HepG2 (cell line): ENCODE data around the gene ATP6V0A1. TPM values are rescaled to one million over a fixed set of nuclear protein-coding genes. Genes with fewer than 3 reads are reported as not detected.

ENCODE experiments used
- ERF ChIP-seq: IDR thresholded peaks from 2 replicates; pipeline ENCODE4 v1.6.1; 2018; ENCODE audit warnings: missing biosample characterization, missing genetic modification reagents
- HOXA5 ChIP-seq: sonication (generic); formaldehyde crosslinking; IDR thresholded peaks from 2 replicates; pipeline ENCODE4 v1.4.0; 2020; ENCODE audit warnings: missing genetic modification reagents
- RAD51 ChIP-seq: fragments of 450-650 bp; IDR thresholded peaks from 2 replicates; pipeline ENCODE4 v1.6.1; 2016; ENCODE audit warnings: borderline replicate concordance
- REPIN1 ChIP-seq: sonication (generic); formaldehyde crosslinking; IDR thresholded peaks from 2 replicates; pipeline ENCODE4 v1.8.0; 2022; ENCODE audit warnings: missing genetic modification reagents, low read depth, mild to moderate bottlenecking, borderline replicate concordance
- SMAD3 ChIP-seq: sonication (generic); formaldehyde crosslinking; IDR thresholded peaks from 2 replicates; pipeline ENCODE4 v1.4.0; 2020; ENCODE audit warnings: missing genetic modification reagents
- TFAP4 ChIP-seq: sonication (generic); IDR thresholded peaks from 2 replicates; pipeline ENCODE4 v1.6.1; 2016; ENCODE audit warnings: low read depth, borderline replicate concordance
- THYN1 ChIP-seq: sonication (generic); formaldehyde crosslinking; IDR thresholded peaks from 2 replicates; pipeline ENCODE4 v1.8.1; 2023; ENCODE audit warnings: low read depth, mild to moderate bottlenecking, moderate library complexity, missing genetic modification reagents, borderline replicate concordance
- ZNF263 ChIP-seq: sonication (generic); formaldehyde crosslinking; IDR thresholded peaks from 2 replicates; pipeline ENCODE4 v1.4.0; 2020; ENCODE audit warnings: missing genetic modification reagents
- polyA plus RNA-seq, 8 experiments: library from polyadenylated mRNA; depleted of rRNA in 3 of 8; stranded (reverse) in 7 of 8; unstranded in 1 of 8; fragments of >200 nt; fragmentation: Illumina TruSeq in 4 of 8; extraction: Trizol in 4 of 8; gene quantifications; 2 replicates each; pipeline versions ENCODE4 v1.2.1 to v1.2.3, GENCODE V29; 2011 to 2016; ENCODE audit warnings: low read depth in 4 of 8, missing spikeins in 1 of 8, mixed read lengths in 1 of 8; ENCODE audit not compliant: insufficient read depth in 1 of 8
- total RNA-seq, 5 experiments: library from RNA; depleted of rRNA; stranded (reverse); fragments of >200 nt; fragmentation: Illumina TruSeq; extraction: Trizol; gene quantifications; 2 replicates each; pipeline ENCODE4 v1.2.3, GENCODE V29; 2016; ENCODE audit warnings: low read depth in 1 of 5
- TF ChIP-seq, protein P1 (sequence below): sonication (generic); formaldehyde crosslinking; IDR thresholded peaks from 2 replicates; pipeline ENCODE4 v1.5.0; 2020; ENCODE audit warnings: mild to moderate bottlenecking, missing genetic modification reagents, borderline replicate concordance
- TF ChIP-seq, protein P2 (sequence below): sonication (generic); formaldehyde crosslinking; IDR thresholded peaks from 2 replicates; pipeline ENCODE4 v1.8.0; 2023; ENCODE audit warnings: mild to moderate bottlenecking, missing genetic modification reagents
- TF ChIP-seq, protein P3 (sequence below): IDR thresholded peaks from 2 replicates; pipeline ENCODE4 v1.6.1; 2016

Gene ATP6V0A1
- total and polyA plus RNA-seq, 2 of the 13 experiments (the other 11 are each of a cell fraction or from before 2014, with no cell fraction given), result 27.9 to 54.1 TPM

DNA sequence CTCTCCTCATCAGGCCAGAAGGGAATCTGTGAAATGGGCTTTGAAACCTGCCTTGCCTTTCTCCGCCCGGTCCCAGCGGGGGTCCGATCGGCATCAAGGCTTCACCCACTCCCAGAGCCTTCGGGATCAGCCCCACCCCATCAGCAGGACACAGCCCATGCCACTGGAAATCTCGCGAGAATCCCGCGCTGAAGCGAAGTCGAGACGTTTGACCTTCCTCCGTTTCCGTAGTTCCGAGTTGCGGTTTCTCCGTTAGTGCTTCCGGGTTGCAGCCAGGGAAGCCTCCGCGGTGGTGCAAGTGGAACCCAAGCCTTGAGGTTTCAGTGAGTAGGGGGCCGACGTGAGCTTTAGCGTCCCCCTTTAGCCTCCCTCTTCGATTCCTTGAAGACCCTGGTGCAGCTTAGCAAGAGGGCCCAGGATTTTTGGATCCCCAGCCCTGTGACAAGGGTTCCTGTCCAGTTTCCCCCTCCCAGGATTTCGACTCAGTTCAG lies 103.3 kb downstream of the ATP6V0A1 start, which contains the start of gene COASY (continued):
- TF ChIP-seq TFAP4, result peak; percentile 75
- peak; percentile 89 for TF ChIP-seq REPIN1 (CRISPR knock-in tag)
- no peak for TF ChIP-seq RAD51
- TF ChIP-seq, protein P1, sequence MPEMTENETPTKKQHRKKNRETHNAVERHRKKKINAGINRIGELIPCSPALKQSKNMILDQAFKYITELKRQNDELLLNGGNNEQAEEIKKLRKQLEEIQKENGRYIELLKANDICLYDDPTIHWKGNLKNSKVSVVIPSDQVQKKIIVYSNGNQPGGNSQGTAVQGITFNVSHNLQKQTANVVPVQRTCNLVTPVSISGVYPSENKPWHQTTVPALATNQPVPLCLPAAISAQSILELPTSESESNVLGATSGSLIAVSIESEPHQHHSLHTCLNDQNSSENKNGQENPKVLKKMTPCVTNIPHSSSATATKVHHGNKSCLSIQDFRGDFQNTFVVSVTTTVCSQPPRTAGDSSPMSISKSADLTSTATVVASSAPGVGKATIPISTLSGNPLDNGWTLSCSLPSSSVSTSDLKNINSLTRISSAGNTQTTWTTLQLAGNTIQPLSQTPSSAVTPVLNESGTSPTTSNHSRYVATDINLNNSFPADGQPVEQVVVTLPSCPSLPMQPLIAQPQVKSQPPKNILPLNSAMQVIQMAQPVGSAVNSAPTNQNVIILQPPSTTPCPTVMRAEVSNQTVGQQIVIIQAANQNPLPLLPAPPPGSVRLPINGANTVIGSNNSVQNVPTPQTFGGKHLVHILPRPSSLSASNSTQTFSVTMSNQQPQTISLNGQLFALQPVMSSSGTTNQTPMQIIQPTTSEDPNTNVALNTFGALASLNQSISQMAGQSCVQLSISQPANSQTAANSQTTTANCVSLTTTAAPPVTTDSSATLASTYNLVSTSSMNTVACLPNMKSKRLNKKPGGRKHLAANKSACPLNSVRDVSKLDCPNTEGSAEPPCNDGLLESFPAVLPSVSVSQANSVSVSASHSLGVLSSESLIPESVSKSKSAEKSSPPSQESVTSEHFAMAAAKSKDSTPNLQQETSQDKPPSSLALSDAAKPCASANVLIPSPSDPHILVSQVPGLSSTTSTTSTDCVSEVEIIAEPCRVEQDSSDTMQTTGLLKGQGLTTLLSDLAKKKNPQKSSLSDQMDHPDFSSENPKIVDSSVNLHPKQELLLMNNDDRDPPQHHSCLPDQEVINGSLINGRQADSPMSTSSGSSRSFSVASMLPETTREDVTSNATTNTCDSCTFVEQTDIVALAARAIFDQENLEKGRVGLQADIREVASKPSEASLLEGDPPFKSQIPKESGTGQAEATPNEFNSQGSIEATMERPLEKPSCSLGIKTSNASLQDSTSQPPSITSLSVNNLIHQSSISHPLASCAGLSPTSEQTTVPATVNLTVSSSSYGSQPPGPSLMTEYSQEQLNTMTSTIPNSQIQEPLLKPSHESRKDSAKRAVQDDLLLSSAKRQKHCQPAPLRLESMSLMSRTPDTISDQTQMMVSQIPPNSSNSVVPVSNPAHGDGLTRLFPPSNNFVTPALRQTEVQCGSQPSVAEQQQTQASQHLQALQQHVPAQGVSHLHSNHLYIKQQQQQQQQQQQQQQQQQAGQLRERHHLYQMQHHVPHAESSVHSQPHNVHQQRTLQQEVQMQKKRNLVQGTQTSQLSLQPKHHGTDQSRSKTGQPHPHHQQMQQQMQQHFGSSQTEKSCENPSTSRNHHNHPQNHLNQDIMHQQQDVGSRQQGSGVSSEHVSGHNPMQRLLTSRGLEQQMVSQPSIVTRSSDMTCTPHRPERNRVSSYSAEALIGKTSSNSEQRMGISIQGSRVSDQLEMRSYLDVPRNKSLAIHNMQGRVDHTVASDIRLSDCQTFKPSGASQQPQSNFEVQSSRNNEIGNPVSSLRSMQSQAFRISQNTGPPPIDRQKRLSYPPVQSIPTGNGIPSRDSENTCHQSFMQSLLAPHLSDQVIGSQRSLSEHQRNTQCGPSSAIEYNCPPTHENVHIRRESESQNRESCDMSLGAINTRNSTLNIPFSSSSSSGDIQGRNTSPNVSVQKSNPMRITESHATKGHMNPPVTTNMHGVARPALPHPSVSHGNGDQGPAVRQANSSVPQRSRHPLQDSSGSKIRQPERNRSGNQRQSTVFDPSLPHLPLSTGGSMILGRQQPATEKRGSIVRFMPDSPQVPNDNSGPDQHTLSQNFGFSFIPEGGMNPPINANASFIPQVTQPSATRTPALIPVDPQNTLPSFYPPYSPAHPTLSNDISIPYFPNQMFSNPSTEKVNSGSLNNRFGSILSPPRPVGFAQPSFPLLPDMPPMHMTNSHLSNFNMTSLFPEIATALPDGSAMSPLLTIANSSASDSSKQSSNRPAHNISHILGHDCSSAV (CRISPR knock-in tag), result no peak
- TF ChIP-seq THYN1 (CRISPR knock-in tag), result no peak
- 0 out of 2 replicates have a peak, but pooled peaks have one; percentile 53 for TF ChIP-seq ERF (CRISPR knock-in tag)
- TF ChIP-seq, protein P2, sequence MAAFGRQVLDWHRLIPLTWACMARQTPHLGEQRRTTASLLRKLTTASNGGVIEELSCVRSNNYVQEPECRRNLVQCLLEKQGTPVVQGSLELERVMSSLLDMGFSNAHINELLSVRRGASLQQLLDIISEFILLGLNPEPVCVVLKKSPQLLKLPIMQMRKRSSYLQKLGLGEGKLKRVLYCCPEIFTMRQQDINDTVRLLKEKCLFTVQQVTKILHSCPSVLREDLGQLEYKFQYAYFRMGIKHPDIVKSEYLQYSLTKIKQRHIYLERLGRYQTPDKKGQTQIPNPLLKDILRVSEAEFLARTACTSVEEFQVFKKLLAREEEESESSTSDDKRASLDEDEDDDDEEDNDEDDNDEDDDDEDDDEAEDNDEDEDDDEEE, result peak; percentile 48; the same call in 1 of the 2 replicates
- TF ChIP-seq ZNF263, result 0 out of 2 replicates have a peak, but pooled peaks have one; percentile 4
- peak; percentile 96 for TF ChIP-seq SMAD3 (CRISPR knock-in tag)
- TF ChIP-seq, protein P3, sequence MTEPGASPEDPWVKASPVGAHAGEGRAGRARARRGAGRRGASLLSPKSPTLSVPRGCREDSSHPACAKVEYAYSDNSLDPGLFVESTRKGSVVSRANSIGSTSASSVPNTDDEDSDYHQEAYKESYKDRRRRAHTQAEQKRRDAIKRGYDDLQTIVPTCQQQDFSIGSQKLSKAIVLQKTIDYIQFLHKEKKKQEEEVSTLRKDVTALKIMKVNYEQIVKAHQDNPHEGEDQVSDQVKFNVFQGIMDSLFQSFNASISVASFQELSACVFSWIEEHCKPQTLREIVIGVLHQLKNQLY (CRISPR knock-in tag), result peak; percentile 79; the same call in 1 of the 2 replicates
- peak; percentile 78; the same call in 1 of the 2 replicates for TF ChIP-seq HOXA5 (CRISPR knock-in tag)
